LNCAP (cell line): Measurements from ENCODE around the gene PFDN2.

Source experiments
- CTCF ChIP-seq: fragments of 450-650 bp; IDR thresholded peaks from 2 replicates; pipeline ENCODE4 v1.5.1; 2017; ENCODE audit warnings: mild to moderate bottlenecking

The PFDN2 gene

GRCh38 chr1:161133220-161133740 lies 15.4 kb upstream of the PFDN2 start:
- TF ChIP-seq CTCF: no peak

GRCh38 chr1:161132410-161133219 lies 14.8 kb upstream of the PFDN2 start, which contains the start of gene DEDD:
Gene DEDD (minus strand): TSS chr1:161132667. CDS start chr1:161124462, 8,205 bp downstream.
- no peak; the same call in 1 of the 2 replicates for TF ChIP-seq CTCF

GRCh38 chr1:161131523-161132409 lies 13.9 kb upstream of the PFDN2 start:
- no peak for TF ChIP-seq CTCF

GRCh38 chr1:161130266-161130665 lies 12.4 kb upstream of the PFDN2 start:
- TF ChIP-seq CTCF: no peak

- no peak for TF ChIP-seq CTCF
These were observed 11.0 kb upstream of the PFDN2 start for GRCh38 chr1:161128591-161129420.

- no peak for TF ChIP-seq CTCF
These were observed 9.8 kb upstream of the PFDN2 start for GRCh38 chr1:161127649-161128048.

- TF ChIP-seq CTCF: no peak
These were observed 5.1 kb upstream of the PFDN2 start for GRCh38 chr1:161122967-161123366.
